Neural progenitor cell (in vitro differentiated cells): ENCODE measurements around the gene HRK.

Source experiments
- CTCF ChIP-seq: fragments of 200-600 bp; sonication (generic); IDR thresholded peaks from 2 replicates; pipeline ENCODE4 v1.5.1; 2017; ENCODE audit warnings: antibody characterized with exemption, mild to moderate bottlenecking
- EZH2 ChIP-seq: fragments of 200-600 bp; sonication (generic); IDR thresholded peaks from 2 replicates; pipeline ENCODE4 v1.6.1; 2017; ENCODE audit warnings: antibody characterized with exemption, mild to moderate bottlenecking, moderate library complexity
- EZH2phosphoT487 ChIP-seq: fragments of 200-600 bp; sonication (generic); IDR thresholded peaks from 2 replicates; pipeline ENCODE4 v1.6.1; 2017; ENCODE audit warnings: antibody characterized with exemption

- TF ChIP-seq CTCF, result no peak
- no peak for TF ChIP-seq EZH2
- TF ChIP-seq EZH2phosphoT487, result no peak
Measured at GRCh38 chr12:116839287-116839830, 41.9 kb downstream of the HRK start.
